CD8-positive, alpha-beta memory T cell (primary cell): ENCODE data around the gene TRERF1. TPM values are rescaled to one million over a fixed set of nuclear protein-coding genes. Genes with fewer than 3 reads are reported as not detected.

Experiments
- CTCF ChIA-PET: fragments of 350-600 bp; sonication (Branson Sonifier 250); formaldehyde crosslinking; loops from one replicate; lab custom pipeline; 2021; ENCODE audit warnings: antibody characterized with exemption; lab: Charles Lee
- POLR2A ChIA-PET: fragments of 350-600 bp; sonication (Branson Sonifier 250); formaldehyde crosslinking; loops from one replicate; lab custom pipeline; 2021; ENCODE audit warnings: antibody characterized with exemption; lab: Charles Lee
- DNase-seq, 5 donors: peaks; one replicate each; pipeline versions ENCODE4 v3.0.0 to v3.0.0-alpha.2; 2020 to 2022; ENCODE audit warnings: mixed read lengths in 1 of 5
- H3K27ac ChIP-seq: one replicate; pipeline ENCODE4 v1.7.0; 2013; ENCODE audit warnings: low read depth, mild to moderate bottlenecking, low read length, moderate library complexity
- H3K27me3 ChIP-seq: 2 replicates; pipeline ENCODE4 v1.7.0; 2013; ENCODE audit warnings: low read length, mild to moderate bottlenecking; ENCODE audit not compliant: insufficient read depth, poor library complexity, severe bottlenecking
- H3K36me3 ChIP-seq: 2 replicates; pipeline ENCODE4 v1.7.0; 2013; ENCODE audit warnings: mild to moderate bottlenecking, low read length, moderate library complexity; ENCODE audit not compliant: insufficient read depth
- H3K4me1 ChIP-seq: 2 replicates; pipeline ENCODE4 v1.7.0; 2013; ENCODE audit warnings: mild to moderate bottlenecking, low read length, moderate library complexity; ENCODE audit not compliant: insufficient read depth
- H3K4me3 ChIP-seq: 2 replicates; pipeline ENCODE4 v1.7.0; 2013; ENCODE audit warnings: mild to moderate bottlenecking, low read length
- H3K9me3 ChIP-seq: 2 replicates; pipeline ENCODE4 v1.7.0; 2013; ENCODE audit warnings: mild to moderate bottlenecking, low read length
- H3K27ac Mint-ChIP-seq, 8 donors: one replicate each; pipeline ENCODE4 v1.8.0; 2020 to 2021; ENCODE audit warnings: mixed read lengths in 8 of 8, mild to moderate bottlenecking in 6 of 8, inconsistent platforms in 3 of 8, moderate library complexity in 3 of 8
- H3K27me3 Mint-ChIP-seq, 2 donors: one replicate each; pipeline ENCODE4 v1.8.0; 2020 to 2021; ENCODE audit warnings: mixed read lengths in 2 of 2, mild to moderate bottlenecking in 1 of 2, moderate library complexity in 1 of 2
- H3K36me3 Mint-ChIP-seq, 3 donors: one replicate each; pipeline ENCODE4 v1.8.0; 2020 to 2021; ENCODE audit warnings: mixed read lengths in 3 of 3, inconsistent platforms in 1 of 3, mild to moderate bottlenecking in 1 of 3
- H3K4me1 Mint-ChIP-seq, 3 donors: one replicate each; pipeline ENCODE4 v1.8.0; 2020 to 2021; ENCODE audit warnings: mixed read lengths in 3 of 3, inconsistent platforms in 1 of 3, mild to moderate bottlenecking in 1 of 3
- H3K4me3 Mint-ChIP-seq, 7 donors: one replicate each; pipeline ENCODE4 v1.8.0; 2020 to 2021; ENCODE audit warnings: mixed read lengths in 7 of 7, mild to moderate bottlenecking in 6 of 7, moderate library complexity in 4 of 7, inconsistent platforms in 2 of 7
- H3K9me3 Mint-ChIP-seq, 5 donors: one replicate each; pipeline ENCODE4 v1.8.0; 2020 to 2022; ENCODE audit warnings: mixed read lengths in 5 of 5, mild to moderate bottlenecking in 3 of 5, moderate library complexity in 2 of 5, inconsistent platforms in 1 of 5
- polyA plus RNA-seq: library from polyadenylated mRNA; unstranded; fragments of 300-500 nt; fragmentation: Illumina TruSeq; gene quantifications from one replicate; pipeline ENCODE4 v1.2.3, GENCODE V29; 2021
- total RNA-seq, 2 experiments: library from RNA; stranded (reverse); gene quantifications; one replicate each; pipeline ENCODE4 v1.2.3, GENCODE V29; 2021

The TRERF1 gene
- total and polyA plus RNA-seq, 3 experiments from 2014 or later: 10.2 to 10.6 (median 10.3) TPM

DNA sequence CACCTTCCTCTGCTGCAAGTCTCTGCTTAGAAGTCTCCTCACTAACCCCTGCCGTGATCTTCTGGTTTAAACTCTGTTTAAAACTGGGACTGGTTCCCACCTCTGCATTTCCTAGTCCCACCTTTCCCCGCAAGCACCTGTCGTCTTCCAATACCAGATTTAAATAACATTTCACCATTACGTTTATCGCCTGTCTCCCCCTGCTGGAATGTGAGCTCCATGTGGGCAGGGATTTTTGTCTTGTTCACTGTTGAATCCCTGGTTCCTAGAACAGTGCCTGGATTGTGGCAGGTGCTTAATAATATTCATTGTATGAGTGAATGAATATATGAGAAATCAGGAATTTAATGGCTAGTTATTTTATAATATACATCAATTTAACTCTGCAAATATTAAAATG lies 275.9 kb downstream of the TRERF1 start:
- ChIA-PET CTCF (no interaction called here), POLR2A (no interaction called here)
- Histone ChIP-seq H3K27me3 (no peaks in the 10 kb centered on the region), H3K9me3 (no peaks in the 10 kb centered on the region), H3K27ac (no peak overlapping the region), H3K4me1 (no peaks in the 10 kb centered on the region), H3K36me3 (no peaks in the 10 kb centered on the region), H3K4me3 (no peak overlapping the region)
- peaks cover 6 to 11% of the 10 kb centered on the region in 2 donors for H3K27me3 Mint-ChIP-seq
- no peaks in the 10 kb centered on the region for H3K36me3 Mint-ChIP-seq
- no peak overlapping the region for H3K4me3 Mint-ChIP-seq
- no peaks in the 10 kb centered on the region for H3K9me3 Mint-ChIP-seq
- DNase-seq: no peak
- H3K27ac Mint-ChIP-seq: no peak overlapping the region
- peaks cover 0 to 7% (median 0%) of the 10 kb centered on the region in 3 donors for H3K4me1 Mint-ChIP-seq

Other genes starting within 250 kb of the TRERF1 start
- 10 to 100 TPM; 51.3 to 51.8 TPM for gene MRPS10, start 234.1 kb downstream of the TRERF1 start, total RNA-seq
- 50.6 TPM for gene MRPS10, start 234.1 kb downstream of the TRERF1 start, polyA plus RNA-seq
- gene UBR2, start 112.1 kb upstream of the TRERF1 start, total RNA-seq: 10 to 100 TPM; 26.2 to 27.0 TPM
- gene UBR2, start 112.1 kb upstream of the TRERF1 start, polyA plus RNA-seq: 13.6 TPM